GM12891 (cell line): Measurements from ENCODE around the gene CCDC190.

Source experiments
- POLR2A ChIP-seq: IDR thresholded peaks from 2 replicates; pipeline ENCODE4 v1.6.1; 2011; ENCODE audit warnings: low read depth, low read length, control low read depth
- POLR2AphosphoS5 ChIP-seq: IDR thresholded peaks from 2 replicates; pipeline ENCODE4 v1.6.1; 2011; ENCODE audit warnings: low read depth, low read length, control low read depth
- POU2F2 ChIP-seq: IDR thresholded peaks from 2 replicates; pipeline ENCODE4 v1.6.1; 2011; ENCODE audit warnings: low read depth, mild to moderate bottlenecking, control low read depth, low read length, moderate library complexity
- SPI1 ChIP-seq: IDR thresholded peaks from 2 replicates; pipeline ENCODE4 v1.6.1; 2011; ENCODE audit warnings: low read depth, low read length, control low read depth
- TAF1 ChIP-seq: IDR thresholded peaks from 2 replicates; pipeline ENCODE4 v1.6.1; 2011; ENCODE audit warnings: low read depth, low read length, control low read depth

- TF ChIP-seq POLR2A (no peak), POLR2AphosphoS5 (no peak), TAF1 (no peak), SPI1 (no peak), POU2F2 (no peak)
These were observed 37.7 kb downstream of the CCDC190 start for GRCh38 chr1:162823231-162823630.
